Activated naive CD4-positive, alpha-beta T cell treated with anti-CD3 and anti-CD28 coated beads, Interleukin-2, amount 50 U/mL, for 72 hours (primary cell): ENCODE results near the gene COL6A3. TPM values are rescaled to one million over a fixed set of nuclear protein-coding genes. Genes with fewer than 3 reads are reported as not detected.

Experiments used
- ATAC-seq, 2 donors: fragments of 150-1000 bp; cut with Tn5 transposase; 2 replicates each; pipeline ENCODE4 v1.10.0; 2021; ENCODE audit warnings: mild to moderate bottlenecking in 2 of 2, moderate library complexity in 2 of 2
- DNase-seq, 2 donors: peaks; one replicate each; pipeline ENCODE4 v3.0.0; 2021 to 2022; ENCODE audit warnings: low spot score in 2 of 2
- H3K27ac Mint-ChIP-seq, 2 donors: one replicate each; pipeline ENCODE4 v1.8.0; 2022; ENCODE audit warnings: mild to moderate bottlenecking in 2 of 2, mixed read lengths in 2 of 2
- H3K36me3 Mint-ChIP-seq, 2 donors: one replicate each; pipeline ENCODE4 v1.8.0; 2022; ENCODE audit warnings: mixed read lengths in 2 of 2
- H3K9me3 Mint-ChIP-seq, 2 donors: one replicate each; pipeline ENCODE4 v1.8.0; 2022; ENCODE audit warnings: mixed read lengths in 2 of 2
- total RNA-seq, 2 donors: library from RNA; stranded (reverse); gene quantifications; one replicate each; pipeline ENCODE4 v1.2.3, GENCODE V29; 2022

Gene COL6A3
- total RNA-seq: 10 to 100 TPM; 13.6 to 31.6 TPM

- H3K27ac Mint-ChIP-seq: no peak within 1 kb of the TSS
- no peak for DNase-seq
- no peak for ATAC-seq
- H3K36me3 Mint-ChIP-seq: no peaks in the 10 kb centered on the region
- H3K9me3 Mint-ChIP-seq: no peaks in the 10 kb centered on the region
Measured at GRCh38 chr2:237413777-237414661, at the start of gene COL6A3. Gene COL6A3, minus strand, starts transcription at chr2:237414164. Its CDS starts 17,347 bp downstream, at chr2:237396817.

DNA sequence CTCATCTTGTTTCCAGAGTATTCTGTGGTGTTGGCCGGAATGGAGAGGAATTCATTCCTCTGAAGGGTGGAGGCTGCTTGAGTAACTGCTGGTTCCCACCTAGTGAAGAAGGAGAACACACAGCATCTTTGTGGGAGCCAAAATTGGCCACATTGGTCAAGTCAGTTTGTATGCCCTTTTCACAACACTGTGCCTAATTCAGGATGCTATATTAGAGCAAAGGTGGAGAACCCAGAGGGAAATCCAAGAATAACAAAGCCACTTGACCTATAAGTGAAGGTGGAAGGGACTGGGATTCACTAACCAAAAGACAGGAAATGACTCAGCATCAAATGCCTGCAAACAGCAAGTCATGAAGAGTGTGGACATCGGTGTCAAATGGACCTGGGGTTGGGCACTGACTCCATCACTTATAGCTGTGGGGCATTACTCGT is 45.8 kb upstream of the COL6A3 start:
- Mint-ChIP-seq H3K36me3 (peaks cover 10 to 41% of the 10 kb centered on the region in 2 donors), H3K9me3 (peaks cover 16 to 29% of the 10 kb centered on the region in 2 donors), H3K27ac (no peak overlapping the region)
- ATAC-seq: no peak
- DNase-seq: no peak

GRCh38 chr2:237459226-237459625 is 45.3 kb upstream of the COL6A3 start:
- H3K27ac Mint-ChIP-seq: peak overlapping the region in 1 of 2 donors; percentile 53
- H3K9me3 Mint-ChIP-seq: peaks cover 16 to 31% of the 10 kb centered on the region in 2 donors
- DNase-seq: no peak
- no peak for ATAC-seq
- peaks cover 10 to 41% of the 10 kb centered on the region in 2 donors for H3K36me3 Mint-ChIP-seq

DNA sequence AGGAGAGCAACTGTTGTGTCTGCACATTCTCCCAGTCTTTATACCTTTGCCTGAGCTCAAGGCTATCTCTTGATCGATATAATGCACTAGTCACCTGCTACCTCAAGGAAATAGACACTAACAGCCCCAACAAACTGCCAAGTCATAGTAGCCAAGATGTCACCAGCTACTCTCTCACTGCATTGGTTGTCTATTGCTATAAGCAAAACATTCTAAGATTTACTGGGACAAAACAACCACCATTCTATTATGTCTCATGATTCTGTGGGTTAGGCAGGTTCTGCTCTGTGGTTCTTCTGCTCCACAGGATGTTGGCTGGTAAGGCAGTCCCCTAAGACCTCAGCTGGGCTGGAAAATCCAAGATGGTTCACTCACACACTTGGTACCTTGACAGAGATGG is 44.6 kb upstream of the COL6A3 start:
- peak overlapping the region; percentile 37 to 53 for H3K27ac Mint-ChIP-seq
- no peak for DNase-seq
- peaks cover 16 to 35% of the 10 kb centered on the region in 2 donors for H3K9me3 Mint-ChIP-seq
- H3K36me3 Mint-ChIP-seq: peaks cover 10 to 41% of the 10 kb centered on the region in 2 donors
- ATAC-seq: peak; percentile 68 to 74

GRCh38 chr2:237457388-237457941 is 43.5 kb upstream of the COL6A3 start:
- peaks cover 16 to 37% of the 10 kb centered on the region in 2 donors for H3K9me3 Mint-ChIP-seq
- peaks cover 10 to 41% of the 10 kb centered on the region in 2 donors for H3K36me3 Mint-ChIP-seq
- DNase-seq: no peak
- ATAC-seq: no peak
- H3K27ac Mint-ChIP-seq: no peak overlapping the region

GRCh38 chr2:237456200-237456843 is 42.4 kb upstream of the COL6A3 start:
- Mint-ChIP-seq H3K9me3 (peaks cover 16 to 37% of the 10 kb centered on the region in 2 donors), H3K27ac (no peak overlapping the region), H3K36me3 (peaks cover 10 to 41% of the 10 kb centered on the region in 2 donors)
- DNase-seq (no peak), ATAC-seq (no peak)

DNA sequence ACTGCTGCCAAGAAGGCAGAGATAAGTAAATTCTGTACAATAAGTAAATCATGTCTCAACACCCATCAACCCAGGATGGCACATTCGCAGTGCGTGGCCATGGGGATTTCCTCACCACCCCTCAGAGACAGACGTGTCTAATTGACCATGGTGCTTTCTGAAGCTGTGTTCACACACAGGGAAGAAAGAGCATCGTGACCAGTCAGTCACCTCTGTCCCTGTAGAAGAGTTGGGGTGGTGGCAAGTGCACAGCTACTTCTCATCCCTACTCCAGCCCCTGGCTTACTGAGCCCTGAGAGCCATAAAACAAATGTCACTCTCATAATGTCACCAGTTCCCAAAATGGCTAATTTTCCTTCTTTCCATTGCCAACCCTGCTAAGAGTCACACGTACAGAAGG is 41.8 kb upstream of the COL6A3 start:
- Mint-ChIP-seq H3K36me3 (peaks cover 10 to 41% of the 10 kb centered on the region in 2 donors), H3K9me3 (peaks cover 16 to 37% of the 10 kb centered on the region in 2 donors), H3K27ac (no peak overlapping the region)
- DNase-seq: no peak
- peak in 1 of 2 donors; percentile 21 for ATAC-seq

GRCh38 chr2:237453671-237454070 is 39.7 kb upstream of the COL6A3 start:
- ATAC-seq: no peak
- H3K9me3 Mint-ChIP-seq: peaks cover 10 to 28% of the 10 kb centered on the region in 2 donors
- peaks cover 6 to 35% of the 10 kb centered on the region in 2 donors for H3K36me3 Mint-ChIP-seq
- DNase-seq: no peak
- H3K27ac Mint-ChIP-seq: peak overlapping the region in 1 of 2 donors; percentile 32

- Mint-ChIP-seq H3K9me3 (peaks cover 5 to 21% of the 10 kb centered on the region in 2 donors), H3K27ac (no peak overlapping the region), H3K36me3 (peaks cover 0 to 29% of the 10 kb centered on the region in 2 donors)
- DNase-seq (no peak), ATAC-seq (no peak)
Measured at GRCh38 chr2:237452861-237453260, 38.9 kb upstream of the COL6A3 start.

DNA sequence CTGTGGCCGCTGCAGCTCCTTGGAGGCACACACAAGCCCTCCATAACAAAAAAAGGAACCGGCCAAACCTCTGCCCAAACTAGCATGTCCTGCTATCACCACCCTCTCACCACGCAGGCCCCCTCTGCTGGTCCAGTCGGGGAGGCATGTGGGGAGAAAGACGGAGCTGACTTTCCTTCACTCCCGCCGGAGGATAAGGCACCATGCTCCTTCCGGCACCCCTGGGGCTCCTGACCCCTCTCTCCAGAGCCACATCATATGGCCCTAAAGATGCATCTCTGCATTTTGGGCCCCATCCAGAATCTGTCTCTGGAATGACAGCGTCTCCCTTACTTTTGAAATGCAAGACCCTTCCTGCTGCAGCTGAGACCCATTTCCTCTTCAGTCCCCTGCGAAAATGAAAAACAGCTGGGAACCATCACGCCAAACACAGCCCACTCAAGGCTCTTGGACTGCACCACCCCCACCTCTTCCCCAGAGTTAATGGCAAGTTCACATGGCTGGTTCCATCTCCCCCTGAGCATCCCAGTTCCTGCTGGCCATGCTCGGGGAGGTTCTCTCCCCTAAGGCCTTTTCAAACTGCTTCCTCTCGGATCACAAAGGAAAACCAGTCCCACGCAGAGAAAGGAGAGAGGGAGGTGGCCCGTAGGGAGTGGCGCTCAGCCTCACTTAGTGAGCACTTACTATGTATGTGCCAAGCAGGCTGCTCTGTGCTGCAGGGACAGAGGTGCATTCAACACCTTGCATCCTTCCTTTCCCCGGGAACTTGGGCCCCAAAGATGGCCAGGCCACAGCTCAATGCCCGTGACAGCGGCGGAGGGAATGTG is 37.9 kb upstream of the COL6A3 start:
- Mint-ChIP-seq H3K36me3 (peaks cover 0 to 18% of the 10 kb centered on the region in 2 donors), H3K9me3 (peaks cover 0 to 15% of the 10 kb centered on the region in 2 donors), H3K27ac (peak overlapping the region in 1 of 2 donors; percentile 34)
- no peak for DNase-seq
- no peak for ATAC-seq

DNA sequence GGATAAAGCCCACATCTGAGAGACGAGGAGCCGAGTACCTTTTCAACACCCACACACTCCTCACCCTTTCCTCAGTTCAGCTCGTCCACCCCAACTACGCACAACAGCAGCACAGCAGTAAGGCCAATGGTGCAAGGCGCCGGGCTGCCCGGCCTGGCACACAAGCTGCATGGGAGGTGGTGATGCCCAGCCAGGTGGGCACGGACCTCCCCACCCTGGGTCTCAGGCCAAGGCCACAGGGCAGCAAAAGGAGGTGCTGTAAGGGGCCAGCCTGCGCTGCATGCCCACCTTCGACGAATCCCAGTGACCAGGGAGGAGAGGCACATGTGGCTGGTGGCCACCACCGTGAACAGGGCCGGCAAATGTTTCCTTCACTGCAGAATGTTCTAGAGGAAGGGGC is 36.6 kb upstream of the COL6A3 start:
- no peak for ATAC-seq
- H3K36me3 Mint-ChIP-seq: peaks cover 0 to 6% of the 10 kb centered on the region in 2 donors
- no peak for DNase-seq
- H3K27ac Mint-ChIP-seq: no peak overlapping the region
- peaks cover 0 to 15% of the 10 kb centered on the region in 2 donors for H3K9me3 Mint-ChIP-seq

DNA sequence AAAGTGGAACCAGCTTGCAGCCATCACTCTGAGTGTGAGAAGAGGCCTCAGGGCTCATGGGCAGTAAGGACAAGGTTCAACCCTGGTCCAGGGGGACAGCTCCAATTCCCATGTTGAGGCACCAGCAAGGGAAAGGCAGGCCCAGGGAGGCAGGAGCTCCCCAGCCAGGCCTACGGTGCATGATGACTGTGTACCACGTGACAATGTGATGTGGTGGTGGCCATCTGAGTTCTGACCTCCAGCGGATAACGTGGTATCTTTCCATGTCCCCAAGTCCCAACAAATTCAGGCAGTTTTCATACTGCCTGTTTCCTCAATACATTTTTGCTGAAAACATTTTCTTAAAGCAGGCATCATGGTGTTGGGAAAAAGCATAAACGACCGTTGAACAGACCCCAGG is 36.1 kb upstream of the COL6A3 start:
- H3K36me3 Mint-ChIP-seq: peaks cover 0 to 4% of the 10 kb centered on the region in 2 donors
- H3K9me3 Mint-ChIP-seq: peaks cover 0 to 15% of the 10 kb centered on the region in 2 donors
- no peak for DNase-seq
- peak overlapping the region in 1 of 2 donors; percentile 45 for H3K27ac Mint-ChIP-seq
- ATAC-seq: no peak

DNA sequence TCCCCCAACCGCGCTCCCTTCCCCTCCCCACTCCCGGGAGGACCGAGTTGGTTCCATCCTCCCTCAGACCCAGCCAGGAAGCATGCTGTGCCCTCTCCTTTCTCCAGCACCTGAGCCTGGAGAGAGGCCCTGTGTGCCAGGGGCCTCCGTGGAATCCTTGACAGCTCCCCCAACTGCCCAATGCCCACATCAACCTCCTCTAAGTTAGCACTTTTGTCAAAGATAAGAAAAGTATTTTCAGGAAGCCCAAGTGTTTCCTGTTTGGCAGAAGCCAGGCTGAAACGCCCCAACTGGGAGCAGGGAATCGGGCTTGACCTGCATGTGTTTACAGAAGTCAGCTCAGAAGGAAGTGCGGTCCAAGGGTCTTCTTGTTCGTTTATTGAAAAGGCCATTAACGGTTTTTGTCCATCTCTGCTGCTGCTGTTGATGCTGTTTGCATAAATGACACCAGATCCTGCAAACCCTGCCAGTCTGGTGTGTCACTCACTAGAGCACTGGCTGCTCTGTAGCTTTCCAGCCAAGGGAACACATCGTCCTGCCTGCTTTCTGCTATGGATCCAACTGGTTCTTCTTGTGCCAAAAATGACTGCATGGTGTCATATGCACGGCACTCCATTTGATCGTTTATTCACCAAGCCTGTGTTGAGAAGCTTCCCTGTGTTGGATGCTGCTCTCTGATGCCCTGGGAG is 35.4 kb upstream of the COL6A3 start:
- no peak for ATAC-seq
- Mint-ChIP-seq H3K9me3 (peaks cover 0 to 14% of the 10 kb centered on the region in 2 donors), H3K27ac (peak overlapping the region; percentile 45 to 81), H3K36me3 (peaks cover 0 to 4% of the 10 kb centered on the region in 2 donors)
- no peak for DNase-seq

GRCh38 chr2:237448626-237449025 is 34.7 kb upstream of the COL6A3 start:
- Mint-ChIP-seq H3K36me3 (peaks cover 0 to 11% of the 10 kb centered on the region in 2 donors), H3K27ac (peak overlapping the region; percentile 45 to 68), H3K9me3 (peaks cover 0 to 10% of the 10 kb centered on the region in 2 donors)
- ATAC-seq: no peak
- DNase-seq: no peak

DNA sequence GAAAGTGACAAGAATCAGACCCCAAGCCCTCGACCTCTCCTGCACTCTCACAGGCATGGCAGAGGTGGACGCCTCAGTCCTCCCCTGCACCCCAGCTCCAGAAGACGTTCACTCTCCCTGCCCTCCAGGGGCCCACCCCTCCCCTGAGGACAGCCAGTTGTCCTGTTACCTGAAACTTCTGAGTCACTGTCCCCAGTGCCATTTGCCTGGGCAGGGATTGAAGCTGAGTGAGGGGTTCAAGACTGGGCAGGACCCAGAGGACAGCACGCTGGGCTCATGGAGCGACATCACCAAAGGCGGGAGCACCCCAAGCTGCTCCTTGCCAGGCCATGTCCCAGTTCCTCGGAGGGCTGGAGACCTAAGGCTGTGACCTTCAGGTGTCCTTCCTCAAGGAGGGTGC is 34.2 kb upstream of the COL6A3 start:
- ATAC-seq: no peak
- Mint-ChIP-seq H3K27ac (no peak overlapping the region), H3K9me3 (peaks cover 0 to 6% of the 10 kb centered on the region in 2 donors), H3K36me3 (peaks cover 0 to 11% of the 10 kb centered on the region in 2 donors)
- no peak for DNase-seq

GRCh38 chr2:237447496-237447895 is 33.5 kb upstream of the COL6A3 start:
- H3K9me3 Mint-ChIP-seq: peaks cover 0 to 6% of the 10 kb centered on the region in 2 donors
- H3K36me3 Mint-ChIP-seq: peaks cover 0 to 11% of the 10 kb centered on the region in 2 donors
- no peak overlapping the region for H3K27ac Mint-ChIP-seq
- DNase-seq: no peak
- ATAC-seq: no peak
